ENCODE data around the gene MCF2L2.

Gene MCF2L2

DNA sequence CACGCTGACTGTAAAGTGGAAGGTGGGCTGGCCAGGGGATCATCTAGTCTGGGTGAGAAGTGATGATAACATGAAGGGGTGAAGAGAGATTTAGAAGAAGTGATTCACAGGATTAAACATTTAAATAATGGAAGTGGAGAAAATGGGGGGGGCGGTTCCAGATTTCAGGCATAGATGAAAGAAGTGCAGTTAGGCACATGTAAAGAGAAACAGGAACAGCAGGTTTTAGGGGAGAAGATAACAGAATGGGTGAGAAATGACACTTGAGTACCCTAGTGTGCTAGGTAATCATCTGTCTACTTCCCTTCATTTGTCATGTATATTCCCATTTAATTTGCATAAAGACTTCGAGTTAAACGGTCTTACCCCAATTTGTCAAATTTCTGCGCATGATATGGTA, 160.1 kb downstream of the MCF2L2 start:
- peaks cover 46% of the 10 kb centered on the region for H3K4me1 ChIP-seq (ENCODE audit: insufficient read depth, low read length)
- no peak overlapping the region for H3K9ac ChIP-seq (ENCODE audit: low read depth, low read length)

DNA sequence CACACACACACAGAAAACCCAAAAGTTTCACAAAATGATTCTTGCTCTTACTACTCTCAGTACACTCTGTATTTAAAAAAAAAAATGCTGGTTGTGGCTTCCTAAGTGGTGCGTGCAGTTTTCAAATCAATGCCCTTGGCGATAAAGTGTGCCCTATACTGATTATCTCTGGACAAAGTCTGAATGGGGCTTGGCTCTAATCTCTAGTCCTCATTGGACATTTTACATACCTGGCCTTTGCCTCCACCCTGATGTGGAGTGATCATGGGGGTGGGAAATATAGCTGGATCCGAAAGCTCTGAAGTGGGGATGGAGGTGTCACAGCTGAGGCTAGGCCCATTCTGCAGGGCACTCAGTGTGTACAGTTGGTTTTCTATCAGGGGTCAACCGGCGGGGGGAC, 161.3 kb downstream of the MCF2L2 start:
- H3K4me1 ChIP-seq (ENCODE audit: insufficient read depth, low read length), result peaks cover 49% of the 10 kb centered on the region
- H3K9ac ChIP-seq (ENCODE audit: low read depth, low read length), result no peak overlapping the region
- no peaks in the 10 kb centered on the region for H3K36me3 ChIP-seq (ENCODE audit: insufficient read depth, low read length)
- no peaks in the 10 kb centered on the region for H3K9me3 ChIP-seq (ENCODE audit: control insufficient read depth, insufficient read depth, low read length)

More for the DNA sequence above, 160.1 kb downstream of the MCF2L2 start:
- no peaks in the 10 kb centered on the region for H3K9me3 ChIP-seq (ENCODE audit: control insufficient read depth, insufficient read depth, low read length)
- H3K36me3 ChIP-seq (ENCODE audit: insufficient read depth, low read length), result no peaks in the 10 kb centered on the region

DNA sequence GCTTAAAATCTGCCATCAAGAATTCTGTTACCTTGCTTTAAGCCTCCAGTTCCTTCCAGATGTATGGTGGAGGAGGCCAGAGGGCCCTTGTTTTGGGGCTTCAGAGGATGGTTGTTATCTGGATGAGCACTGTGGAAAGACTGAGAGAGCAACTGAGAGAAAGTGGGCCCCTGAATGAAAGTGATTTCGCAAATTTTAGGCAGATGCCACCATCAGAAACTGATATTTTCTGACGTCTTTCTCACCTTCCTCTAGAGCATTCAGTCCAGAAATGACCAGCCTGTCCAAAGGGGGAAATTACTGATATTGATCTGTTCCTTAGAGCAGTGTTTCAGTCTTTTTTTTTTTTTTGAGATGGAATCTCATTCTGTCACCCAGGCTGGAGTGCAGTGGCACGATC, 162.0 kb downstream of the MCF2L2 start:
- Histone ChIP-seq H3K9me3 (ENCODE audit: control insufficient read depth, insufficient read depth, low read length) (no peaks in the 10 kb centered on the region), H3K4me1 (ENCODE audit: insufficient read depth, low read length) (peaks cover 49% of the 10 kb centered on the region), H3K9ac (ENCODE audit: low read depth, low read length) (no peak overlapping the region), H3K36me3 (ENCODE audit: insufficient read depth, low read length) (no peaks in the 10 kb centered on the region)

DNA sequence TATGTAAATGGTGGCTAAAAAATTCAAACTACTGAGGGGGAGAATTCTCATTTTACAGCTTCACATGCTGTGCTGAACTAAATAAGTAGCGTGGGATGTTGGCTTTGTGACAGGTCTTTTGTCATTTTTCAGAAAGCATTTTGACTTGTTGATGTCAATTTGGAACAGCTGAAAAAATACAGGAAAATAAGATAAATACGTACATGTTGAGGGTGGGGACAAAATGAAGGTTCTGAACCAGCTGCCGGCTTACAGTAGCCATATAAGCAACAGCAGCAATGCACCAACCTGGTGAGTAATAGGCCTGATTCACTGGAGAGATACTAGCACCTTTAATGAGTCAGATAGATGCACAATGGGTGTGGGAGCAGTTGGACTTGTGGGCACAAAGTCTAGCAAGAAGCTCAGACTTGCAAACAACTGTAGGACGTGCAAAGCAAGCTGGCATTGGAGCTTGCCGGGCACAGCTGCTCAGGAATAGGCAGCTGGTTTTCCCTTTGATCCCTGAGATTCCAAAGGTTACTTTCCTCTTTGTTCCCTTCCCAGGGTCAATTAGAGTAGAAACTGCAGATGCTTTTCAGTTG, 162.5 kb downstream of the MCF2L2 start:
- H3K9me3 ChIP-seq (ENCODE audit: control insufficient read depth, insufficient read depth, low read length), result no peaks in the 10 kb centered on the region
- peaks cover 49% of the 10 kb centered on the region for H3K4me1 ChIP-seq (ENCODE audit: insufficient read depth, low read length)
- no peaks in the 10 kb centered on the region for H3K36me3 ChIP-seq (ENCODE audit: insufficient read depth, low read length)
- no peak overlapping the region; the same call in 1 of the 2 replicates for H3K9ac ChIP-seq (ENCODE audit: low read depth, low read length)

DNA sequence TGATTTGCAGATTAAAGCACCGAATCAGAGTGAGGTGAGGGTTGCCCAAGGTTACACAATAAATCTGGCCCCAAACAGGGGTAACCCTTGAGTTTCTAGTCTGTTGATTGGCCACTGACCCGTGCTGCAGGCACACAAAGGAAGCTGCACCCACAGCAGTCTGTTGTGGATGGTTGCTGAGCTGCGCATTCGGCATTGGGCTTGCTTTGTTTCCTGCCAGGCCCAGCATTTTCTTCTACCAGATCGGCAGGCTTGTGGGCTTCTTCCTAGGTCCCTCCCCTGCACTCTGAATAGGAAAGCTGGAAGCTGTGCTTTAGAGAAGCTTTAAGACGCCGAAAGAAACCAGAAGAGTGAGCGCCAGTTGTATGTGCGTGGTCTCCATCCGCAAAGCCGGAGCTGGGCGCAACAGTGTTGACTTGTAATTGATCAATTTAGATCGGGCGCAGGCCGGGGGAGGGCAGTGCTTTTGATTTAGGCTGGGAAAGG, 163.2 kb downstream of the MCF2L2 start:
- Histone ChIP-seq H3K9me3 (ENCODE audit: control insufficient read depth, insufficient read depth, low read length) (no peaks in the 10 kb centered on the region), H3K4me1 (ENCODE audit: insufficient read depth, low read length) (peaks cover 49% of the 10 kb centered on the region), H3K9ac (ENCODE audit: low read depth, low read length) (peak overlapping the region; percentile 40), H3K36me3 (ENCODE audit: insufficient read depth, low read length) (no peaks in the 10 kb centered on the region)

DNA sequence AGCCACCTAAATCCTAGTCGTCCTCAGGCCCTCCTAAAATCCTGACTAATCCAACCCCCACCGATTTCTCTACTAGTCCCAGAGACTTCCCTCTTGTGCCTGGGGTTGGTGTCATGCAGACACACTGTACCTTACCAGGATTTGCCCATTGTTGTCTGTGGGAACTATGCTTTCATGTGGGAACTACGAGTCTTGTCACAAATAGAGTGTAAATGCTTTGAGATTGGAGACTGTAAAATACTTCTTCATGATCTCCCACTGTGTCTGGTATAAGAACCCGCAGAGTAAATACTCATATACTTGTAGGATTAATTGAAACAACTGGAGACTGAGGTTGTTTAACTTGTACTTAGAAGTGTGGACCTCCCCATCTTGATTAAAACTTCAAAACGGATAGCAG, 164.2 kb downstream of the MCF2L2 start:
- H3K9ac ChIP-seq (ENCODE audit: low read depth, low read length), result no peak overlapping the region
- peaks cover 49% of the 10 kb centered on the region for H3K4me1 ChIP-seq (ENCODE audit: insufficient read depth, low read length)

DNA sequence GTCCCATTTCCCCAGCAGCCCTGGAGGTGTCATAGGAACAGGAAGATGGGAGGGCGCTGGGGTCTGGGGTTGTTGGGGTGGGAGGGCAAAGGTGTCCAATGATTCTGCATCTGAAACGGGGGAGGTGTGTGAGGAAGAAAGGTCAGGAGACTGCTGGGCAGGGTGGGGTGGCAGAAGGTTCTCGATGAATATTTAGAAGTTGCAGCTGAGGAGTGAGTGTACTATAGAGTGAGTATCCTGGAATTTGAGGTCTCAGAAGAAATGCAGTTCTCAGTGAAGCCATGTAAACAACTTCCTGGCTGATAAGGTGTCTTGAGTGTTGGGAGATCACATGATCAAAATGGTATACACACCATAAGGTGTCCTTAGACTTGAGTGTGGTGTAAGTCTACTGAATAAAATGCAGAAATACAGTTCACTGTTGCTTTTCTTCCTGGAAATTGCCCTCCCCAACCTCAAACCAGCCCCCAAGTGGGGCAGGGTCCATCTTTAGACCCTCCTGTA, 165.5 kb downstream of the MCF2L2 start:
- Histone ChIP-seq H3K4me1 (ENCODE audit: insufficient read depth, low read length) (peaks cover 38% of the 10 kb centered on the region), H3K9me3 (ENCODE audit: control insufficient read depth, insufficient read depth, low read length) (no peaks in the 10 kb centered on the region), H3K36me3 (ENCODE audit: insufficient read depth, low read length) (no peaks in the 10 kb centered on the region), H3K9ac (ENCODE audit: low read depth, low read length) (no peak overlapping the region)

More for the DNA sequence above, 164.2 kb downstream of the MCF2L2 start:
- no peaks in the 10 kb centered on the region for H3K36me3 ChIP-seq (ENCODE audit: insufficient read depth, low read length)
- H3K9me3 ChIP-seq (ENCODE audit: control insufficient read depth, insufficient read depth, low read length), result no peaks in the 10 kb centered on the region

DNA sequence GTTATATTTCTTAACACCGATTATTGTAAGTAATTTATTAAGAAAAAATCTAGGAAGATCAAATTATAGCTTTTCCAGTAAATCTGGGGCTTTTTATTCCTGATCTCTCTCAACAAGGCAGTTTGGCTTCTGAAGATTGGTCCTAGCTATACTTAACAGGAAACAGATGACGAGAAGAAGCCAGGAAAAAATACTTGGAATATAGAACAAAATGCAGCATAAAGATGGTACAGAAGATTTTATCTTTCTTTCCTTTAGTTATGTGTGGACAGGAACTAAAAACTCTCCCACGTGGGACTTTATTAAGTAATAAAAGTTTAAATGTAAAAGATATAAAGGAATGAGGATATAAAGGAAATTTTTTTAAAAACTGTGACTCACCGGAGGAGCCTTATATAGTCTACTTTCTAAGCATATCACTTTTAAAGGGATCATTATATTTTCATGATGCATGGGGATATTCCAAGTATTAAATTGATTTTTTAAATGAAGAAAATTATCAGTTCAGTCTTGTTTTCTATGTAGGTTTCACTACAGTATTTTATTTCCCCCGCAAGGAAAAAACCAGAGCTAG, 167.2 kb downstream of the MCF2L2 start:
- Histone ChIP-seq H3K36me3 (ENCODE audit: insufficient read depth, low read length) (no peaks in the 10 kb centered on the region), H3K4me1 (ENCODE audit: insufficient read depth, low read length) (peaks cover 31% of the 10 kb centered on the region), H3K9ac (ENCODE audit: low read depth, low read length) (no peak overlapping the region; the same call in 1 of the 2 replicates), H3K9me3 (ENCODE audit: control insufficient read depth, insufficient read depth, low read length) (no peaks in the 10 kb centered on the region)

DNA sequence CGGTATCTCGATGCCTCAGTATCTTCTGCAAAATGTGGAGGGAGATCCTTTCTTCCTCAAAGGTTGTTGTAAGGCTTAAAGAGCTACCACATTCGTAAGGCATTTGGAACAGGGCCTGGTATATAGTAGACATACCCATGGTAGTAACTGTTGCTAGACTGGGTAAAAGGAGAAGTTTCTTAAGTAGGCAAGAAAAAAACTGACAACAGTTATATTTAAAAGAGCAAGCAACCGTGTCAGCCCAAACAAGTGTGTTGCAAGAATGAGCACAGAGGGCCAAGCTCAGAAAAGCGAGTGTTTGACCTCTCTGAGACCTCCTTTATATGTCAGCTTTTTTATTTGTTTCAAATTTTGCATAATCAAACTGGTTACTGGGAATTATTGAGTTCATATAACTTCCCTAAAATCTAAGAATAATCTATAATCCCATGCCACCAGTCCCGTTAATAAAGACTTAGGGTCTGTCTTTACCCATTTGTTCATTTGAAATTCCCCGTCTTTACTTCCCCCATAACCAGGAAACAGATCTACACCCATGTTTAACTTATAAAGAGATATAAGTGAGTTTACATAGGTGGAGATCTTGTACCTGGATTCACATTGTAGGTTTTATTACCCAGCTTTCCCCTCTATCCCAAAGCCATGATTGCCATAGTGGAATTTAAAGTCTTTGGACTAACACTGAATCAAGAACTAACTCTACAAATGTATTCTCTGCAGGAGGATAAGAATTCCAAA, 168.1 kb downstream of the MCF2L2 start:
- no peak overlapping the region for H3K9ac ChIP-seq (ENCODE audit: low read depth, low read length)
- peaks cover 22% of the 10 kb centered on the region for H3K4me1 ChIP-seq (ENCODE audit: insufficient read depth, low read length)
- H3K9me3 ChIP-seq (ENCODE audit: control insufficient read depth, insufficient read depth, low read length), result no peaks in the 10 kb centered on the region
- no peaks in the 10 kb centered on the region for H3K36me3 ChIP-seq (ENCODE audit: insufficient read depth, low read length)

DNA sequence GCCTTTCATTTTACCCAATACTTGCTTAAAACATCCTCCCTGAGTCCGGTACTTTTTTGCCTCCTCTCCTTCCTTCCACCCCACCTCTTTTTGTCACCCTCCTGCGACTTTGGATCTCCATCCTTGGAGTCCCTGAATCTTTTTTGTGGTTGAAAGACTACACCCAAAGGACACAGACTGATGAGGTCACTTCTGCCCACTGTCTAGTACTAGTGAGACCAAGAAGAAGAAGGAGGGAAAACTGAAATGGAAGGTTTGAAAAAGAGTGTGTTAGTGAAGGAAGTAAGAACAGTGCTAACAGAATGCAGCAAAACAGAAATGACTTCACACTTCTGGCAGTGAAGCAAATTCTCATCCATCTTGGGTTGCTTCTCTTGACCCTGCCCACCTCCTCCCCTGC, 168.8 kb downstream of the MCF2L2 start:
- Histone ChIP-seq H3K9me3 (ENCODE audit: control insufficient read depth, insufficient read depth, low read length) (no peaks in the 10 kb centered on the region), H3K4me1 (ENCODE audit: insufficient read depth, low read length) (peaks cover 15% of the 10 kb centered on the region), H3K36me3 (ENCODE audit: insufficient read depth, low read length) (no peaks in the 10 kb centered on the region), H3K9ac (ENCODE audit: low read depth, low read length) (no peak overlapping the region)

DNA sequence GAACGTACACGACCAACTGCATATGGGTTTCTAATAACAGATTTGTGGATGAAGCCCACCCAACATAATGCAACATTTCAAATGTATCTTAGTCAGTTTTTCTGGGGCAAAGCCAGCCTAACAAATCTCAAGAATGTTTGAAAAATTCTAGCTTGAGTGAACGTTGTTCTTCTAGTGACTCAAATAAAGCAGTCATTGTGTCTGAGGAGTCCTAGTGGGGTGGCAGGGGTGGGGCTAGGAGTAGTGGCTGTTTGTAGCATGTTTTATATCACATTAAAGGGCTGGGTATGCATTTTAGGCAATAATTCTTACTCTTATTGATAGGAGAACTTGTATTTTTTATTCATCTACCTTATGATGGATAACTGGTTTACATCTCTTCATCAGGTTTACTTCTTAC, 169.3 kb downstream of the MCF2L2 start:
- Histone ChIP-seq H3K4me1 (ENCODE audit: insufficient read depth, low read length) (peaks cover 9% of the 10 kb centered on the region), H3K36me3 (ENCODE audit: insufficient read depth, low read length) (no peaks in the 10 kb centered on the region), H3K9ac (ENCODE audit: low read depth, low read length) (no peak overlapping the region), H3K9me3 (ENCODE audit: control insufficient read depth, insufficient read depth, low read length) (no peaks in the 10 kb centered on the region)

DNA sequence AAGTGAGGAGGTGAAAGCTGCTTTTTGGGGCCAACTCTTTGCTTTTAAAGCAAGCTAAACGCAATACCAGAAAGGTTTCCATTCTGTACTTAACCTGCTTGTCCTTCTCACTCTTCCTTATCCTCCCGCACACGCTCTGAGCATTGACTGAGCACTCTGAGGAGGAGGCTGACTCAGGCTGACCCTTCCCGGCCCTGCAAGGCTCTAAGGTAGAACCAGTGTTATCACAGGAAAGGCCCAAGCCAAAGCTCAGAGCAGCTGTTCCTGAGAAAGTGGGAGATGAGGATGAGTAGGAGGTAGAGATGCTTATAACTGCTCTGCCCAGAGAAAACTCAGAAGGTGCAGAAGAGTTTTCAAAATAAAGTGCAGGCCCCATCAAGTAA, 173.1 kb downstream of the MCF2L2 start:
- no peaks in the 10 kb centered on the region for H3K9me3 ChIP-seq (ENCODE audit: control insufficient read depth, insufficient read depth, low read length)
- no peaks in the 10 kb centered on the region for H3K36me3 ChIP-seq (ENCODE audit: insufficient read depth, low read length)
- peak overlapping the region; percentile 88; the same call in 1 of the 2 replicates for H3K9ac ChIP-seq (ENCODE audit: low read depth, low read length)
- no peaks in the 10 kb centered on the region; the same call in 1 of the 2 replicates for H3K4me1 ChIP-seq (ENCODE audit: insufficient read depth, low read length)

DNA sequence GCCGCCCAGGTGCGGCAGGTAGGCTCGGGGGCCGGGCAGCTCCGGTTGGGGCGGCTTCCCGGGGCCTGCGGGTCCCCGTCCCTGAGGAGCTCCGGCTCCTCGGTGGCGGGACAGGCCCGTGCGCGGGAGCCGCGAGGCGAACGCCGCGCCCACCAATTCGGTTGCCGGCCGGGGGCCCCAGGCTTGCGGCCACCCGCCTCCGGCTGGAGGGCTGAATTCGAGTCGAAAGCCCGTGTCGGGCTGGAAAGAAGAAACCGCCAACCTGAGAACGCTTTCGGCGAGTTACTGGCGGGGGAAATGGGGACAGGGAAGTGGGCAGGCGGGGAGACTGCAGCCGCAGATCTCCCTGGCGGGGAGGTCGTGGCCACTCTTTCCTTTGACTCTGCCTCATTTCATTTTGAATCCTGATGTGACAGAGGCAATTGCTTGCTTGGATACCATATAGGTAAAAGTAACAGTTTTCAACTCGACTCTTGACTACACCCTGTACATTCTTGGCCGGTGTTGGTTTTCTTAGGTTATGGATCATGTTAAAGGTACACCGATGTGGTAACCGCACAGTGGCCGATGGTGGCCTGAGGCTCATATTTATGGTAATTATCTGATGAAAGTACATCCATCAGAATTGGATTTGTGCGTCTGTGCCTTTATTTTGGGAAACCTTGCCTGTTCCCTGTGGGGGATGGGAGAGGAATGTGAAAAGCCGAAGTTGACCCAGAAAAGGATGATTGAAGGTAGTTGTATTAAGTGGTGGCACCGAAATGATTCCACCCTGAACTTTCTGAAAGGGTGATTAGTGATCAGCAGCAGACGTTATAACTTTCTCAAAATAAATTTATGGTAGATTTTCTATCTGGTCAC, 173.7 kb downstream of the MCF2L2 start:
- Histone ChIP-seq H3K4me1 (ENCODE audit: insufficient read depth, low read length) (peaks cover 4% of the 10 kb centered on the region), H3K36me3 (ENCODE audit: insufficient read depth, low read length) (no peaks in the 10 kb centered on the region), H3K9me3 (ENCODE audit: control insufficient read depth, insufficient read depth, low read length) (no peaks in the 10 kb centered on the region), H3K9ac (ENCODE audit: low read depth, low read length) (peak overlapping the region; percentile 88)

All from ES-I3 (cell line).